ENCODE results near the gene CSF3R.

The CSF3R gene

DNA sequence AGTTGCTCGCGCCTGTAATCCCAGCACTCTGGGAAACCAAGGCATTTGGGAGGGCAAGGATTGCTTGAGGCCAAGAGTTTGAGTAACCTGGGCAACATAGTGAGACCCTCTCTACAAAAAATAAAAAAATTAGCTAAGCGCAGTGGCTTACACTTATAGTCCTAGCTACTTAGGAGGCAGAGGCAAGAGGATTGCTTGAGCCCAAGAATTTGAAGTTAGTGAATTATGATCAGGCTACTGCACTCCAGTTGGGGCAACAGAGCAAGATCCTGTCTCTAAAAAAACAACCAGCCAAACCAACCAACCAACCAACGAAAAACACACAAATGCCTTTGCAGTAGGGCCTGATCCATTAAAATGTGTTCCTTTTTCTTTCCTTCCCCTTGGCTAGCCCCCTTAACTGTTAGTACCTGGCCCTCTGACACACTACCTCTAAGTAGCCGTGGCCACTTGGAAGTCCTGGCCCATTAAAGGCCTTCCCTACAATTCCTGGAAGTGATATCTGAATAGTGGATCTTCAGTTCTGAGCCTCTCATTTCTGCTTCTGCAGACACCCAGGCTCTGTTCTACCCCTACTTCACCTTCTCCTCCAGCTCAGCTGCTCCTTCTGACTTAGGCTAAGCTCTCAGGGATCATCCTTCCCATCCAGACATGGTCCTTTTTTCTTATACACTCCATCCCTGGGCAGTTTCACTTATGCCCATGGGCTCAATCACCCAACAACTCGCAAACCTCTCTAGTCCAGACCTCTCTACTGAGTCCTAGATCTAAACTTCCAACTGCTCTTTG lies 28.9 kb downstream of the CSF3R start:
- no peak for TF ChIP-seq SPI1 (IDR thresholded peaks at IDR 0.05; ENCODE audit: borderline replicate concordance, low read depth)
- TF ChIP-seq, protein P1, sequence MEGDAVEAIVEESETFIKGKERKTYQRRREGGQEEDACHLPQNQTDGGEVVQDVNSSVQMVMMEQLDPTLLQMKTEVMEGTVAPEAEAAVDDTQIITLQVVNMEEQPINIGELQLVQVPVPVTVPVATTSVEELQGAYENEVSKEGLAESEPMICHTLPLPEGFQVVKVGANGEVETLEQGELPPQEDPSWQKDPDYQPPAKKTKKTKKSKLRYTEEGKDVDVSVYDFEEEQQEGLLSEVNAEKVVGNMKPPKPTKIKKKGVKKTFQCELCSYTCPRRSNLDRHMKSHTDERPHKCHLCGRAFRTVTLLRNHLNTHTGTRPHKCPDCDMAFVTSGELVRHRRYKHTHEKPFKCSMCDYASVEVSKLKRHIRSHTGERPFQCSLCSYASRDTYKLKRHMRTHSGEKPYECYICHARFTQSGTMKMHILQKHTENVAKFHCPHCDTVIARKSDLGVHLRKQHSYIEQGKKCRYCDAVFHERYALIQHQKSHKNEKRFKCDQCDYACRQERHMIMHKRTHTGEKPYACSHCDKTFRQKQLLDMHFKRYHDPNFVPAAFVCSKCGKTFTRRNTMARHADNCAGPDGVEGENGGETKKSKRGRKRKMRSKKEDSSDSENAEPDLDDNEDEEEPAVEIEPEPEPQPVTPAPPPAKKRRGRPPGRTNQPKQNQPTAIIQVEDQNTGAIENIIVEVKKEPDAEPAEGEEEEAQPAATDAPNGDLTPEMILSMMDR (IDR thresholded peaks at IDR 0.05; ENCODE audit: insufficient read depth, low read length) = no peak
- TF ChIP-seq, protein P2, sequence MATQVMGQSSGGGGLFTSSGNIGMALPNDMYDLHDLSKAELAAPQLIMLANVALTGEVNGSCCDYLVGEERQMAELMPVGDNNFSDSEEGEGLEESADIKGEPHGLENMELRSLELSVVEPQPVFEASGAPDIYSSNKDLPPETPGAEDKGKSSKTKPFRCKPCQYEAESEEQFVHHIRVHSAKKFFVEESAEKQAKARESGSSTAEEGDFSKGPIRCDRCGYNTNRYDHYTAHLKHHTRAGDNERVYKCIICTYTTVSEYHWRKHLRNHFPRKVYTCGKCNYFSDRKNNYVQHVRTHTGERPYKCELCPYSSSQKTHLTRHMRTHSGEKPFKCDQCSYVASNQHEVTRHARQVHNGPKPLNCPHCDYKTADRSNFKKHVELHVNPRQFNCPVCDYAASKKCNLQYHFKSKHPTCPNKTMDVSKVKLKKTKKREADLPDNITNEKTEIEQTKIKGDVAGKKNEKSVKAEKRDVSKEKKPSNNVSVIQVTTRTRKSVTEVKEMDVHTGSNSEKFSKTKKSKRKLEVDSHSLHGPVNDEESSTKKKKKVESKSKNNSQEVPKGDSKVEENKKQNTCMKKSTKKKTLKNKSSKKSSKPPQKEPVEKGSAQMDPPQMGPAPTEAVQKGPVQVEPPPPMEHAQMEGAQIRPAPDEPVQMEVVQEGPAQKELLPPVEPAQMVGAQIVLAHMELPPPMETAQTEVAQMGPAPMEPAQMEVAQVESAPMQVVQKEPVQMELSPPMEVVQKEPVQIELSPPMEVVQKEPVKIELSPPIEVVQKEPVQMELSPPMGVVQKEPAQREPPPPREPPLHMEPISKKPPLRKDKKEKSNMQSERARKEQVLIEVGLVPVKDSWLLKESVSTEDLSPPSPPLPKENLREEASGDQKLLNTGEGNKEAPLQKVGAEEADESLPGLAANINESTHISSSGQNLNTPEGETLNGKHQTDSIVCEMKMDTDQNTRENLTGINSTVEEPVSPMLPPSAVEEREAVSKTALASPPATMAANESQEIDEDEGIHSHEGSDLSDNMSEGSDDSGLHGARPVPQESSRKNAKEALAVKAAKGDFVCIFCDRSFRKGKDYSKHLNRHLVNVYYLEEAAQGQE (IDR thresholded peaks at IDR 0.05; ENCODE audit: insufficient replicate concordance, low read depth) = no peak
- no peak for DNase-seq (ENCODE audit: low read depth in 1 of 2, low spot score in 1 of 2)
- Histone ChIP-seq H3K27me3 (ENCODE audit: insufficient read depth, poor library complexity, severe bottlenecking) (no peaks in the 10 kb centered on the region), H3K27ac (replicated peaks) (no peak overlapping the region), H3K4me3 (replicated peaks; ENCODE audit: insufficient read depth, low read length) (no peak overlapping the region)

DNA sequence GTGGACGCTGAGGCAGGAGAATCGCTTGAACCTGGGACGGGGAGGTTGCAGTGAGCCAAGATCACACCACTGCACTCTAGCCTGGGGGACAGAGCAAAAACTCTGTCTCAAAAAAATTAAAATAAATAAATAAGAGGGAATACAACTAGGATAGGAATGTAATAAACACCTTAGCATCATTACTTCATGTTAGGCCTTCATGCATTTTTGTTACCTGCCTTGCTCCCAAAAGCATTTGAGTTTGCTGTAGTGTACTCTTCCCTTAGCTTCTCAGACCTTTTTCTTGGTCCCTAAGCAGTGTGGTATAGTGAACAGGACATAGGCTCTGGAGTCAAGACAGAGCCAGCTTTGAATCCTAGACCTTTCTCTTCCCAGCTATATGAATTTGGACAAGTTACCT lies 29.7 kb downstream of the CSF3R start:
- Histone ChIP-seq H3K27me3 (ENCODE audit: insufficient read depth, poor library complexity, severe bottlenecking) (no peaks in the 10 kb centered on the region), H3K4me3 (replicated peaks; ENCODE audit: insufficient read depth, low read length) (no peak overlapping the region), H3K27ac (replicated peaks) (no peak overlapping the region)
- no peak for TF ChIP-seq SPI1 (IDR thresholded peaks at IDR 0.05; ENCODE audit: borderline replicate concordance, low read depth)
- TF ChIP-seq, protein P1 (IDR thresholded peaks at IDR 0.05; ENCODE audit: insufficient read depth, low read length) = no peak
- no peak for TF ChIP-seq POLR2AphosphoS5 (IDR thresholded peaks at IDR 0.05; ENCODE audit: low read depth)
- no peak for TF ChIP-seq GABPA (IDR thresholded peaks at IDR 0.05; ENCODE audit: low read depth)
- TF ChIP-seq, protein P2 (IDR thresholded peaks at IDR 0.05; ENCODE audit: insufficient replicate concordance, low read depth) = no peak
- no peak for DNase-seq (ENCODE audit: low read depth in 1 of 2, low spot score in 1 of 2)

DNA sequence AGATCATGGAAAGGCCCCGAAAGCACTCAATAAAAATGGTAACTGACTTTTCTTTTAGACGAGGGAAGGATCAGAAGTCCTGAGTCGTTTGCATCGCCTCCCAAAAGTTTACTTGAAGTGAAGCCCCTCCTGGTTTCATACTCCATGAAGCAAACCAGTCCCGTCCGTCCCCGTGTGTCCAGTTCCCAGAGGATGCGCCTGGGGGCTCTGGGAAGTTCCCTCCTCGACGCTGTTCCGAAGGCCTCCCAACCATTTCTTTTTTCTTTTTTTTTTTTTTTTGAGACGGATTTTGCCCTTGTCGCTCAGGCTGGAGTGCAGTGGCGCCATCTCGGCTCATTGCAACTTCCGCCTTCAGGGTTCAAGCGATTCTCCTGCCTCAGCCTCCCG lies 31.8 kb downstream of the CSF3R start:
- no peak overlapping the region for H3K27ac ChIP-seq (replicated peaks)
- H3K27me3 ChIP-seq (ENCODE audit: insufficient read depth, poor library complexity, severe bottlenecking) = no peaks in the 10 kb centered on the region
- no peak for TF ChIP-seq SPI1 (IDR thresholded peaks at IDR 0.05; ENCODE audit: borderline replicate concordance, low read depth)
- no peak for TF ChIP-seq GABPA (IDR thresholded peaks at IDR 0.05; ENCODE audit: low read depth)
- TF ChIP-seq, protein P1 (IDR thresholded peaks at IDR 0.05; ENCODE audit: insufficient read depth, low read length) = no peak
- no peak for TF ChIP-seq POLR2AphosphoS5 (IDR thresholded peaks at IDR 0.05; ENCODE audit: low read depth)
- TF ChIP-seq, protein P2 (IDR thresholded peaks at IDR 0.05; ENCODE audit: insufficient replicate concordance, low read depth) = no peak
- DNase-seq (ENCODE audit: low read depth in 1 of 2, low spot score in 1 of 2) = no peak
- no peak overlapping the region for H3K4me3 ChIP-seq (replicated peaks; ENCODE audit: insufficient read depth, low read length)
